ENCODE data around the gene WDR33. TPM values are rescaled to one million over a fixed set of nuclear protein-coding genes. Genes with fewer than 3 reads are reported as not detected.
A peak's percentile ranks its signal among the peaks of the same experiment; 100 is the strongest.

Gene WDR33
- polyA plus RNA-seq, 3 donors, result 50.9 to 64.1 (median 55.3) TPM

GRCh38 chr2:127681976-127682857, 128.8 kb downstream of the WDR33 start:
- DNase-seq (ENCODE audit: extremely low read depth in 1 of 11, low read depth in 9 of 11, low spot score in 4 of 11), result no peak

- no peak for DNase-seq (ENCODE audit: extremely low read depth in 1 of 11, low read depth in 9 of 11, low spot score in 4 of 11)
These were observed 129.6 kb downstream of the WDR33 start for GRCh38 chr2:127681288-127681804.

GRCh38 chr2:127680706-127681287, 130.2 kb downstream of the WDR33 start:
- DNase-seq (ENCODE audit: extremely low read depth in 1 of 11, low read depth in 9 of 11, low spot score in 4 of 11), result no peak

DNA sequence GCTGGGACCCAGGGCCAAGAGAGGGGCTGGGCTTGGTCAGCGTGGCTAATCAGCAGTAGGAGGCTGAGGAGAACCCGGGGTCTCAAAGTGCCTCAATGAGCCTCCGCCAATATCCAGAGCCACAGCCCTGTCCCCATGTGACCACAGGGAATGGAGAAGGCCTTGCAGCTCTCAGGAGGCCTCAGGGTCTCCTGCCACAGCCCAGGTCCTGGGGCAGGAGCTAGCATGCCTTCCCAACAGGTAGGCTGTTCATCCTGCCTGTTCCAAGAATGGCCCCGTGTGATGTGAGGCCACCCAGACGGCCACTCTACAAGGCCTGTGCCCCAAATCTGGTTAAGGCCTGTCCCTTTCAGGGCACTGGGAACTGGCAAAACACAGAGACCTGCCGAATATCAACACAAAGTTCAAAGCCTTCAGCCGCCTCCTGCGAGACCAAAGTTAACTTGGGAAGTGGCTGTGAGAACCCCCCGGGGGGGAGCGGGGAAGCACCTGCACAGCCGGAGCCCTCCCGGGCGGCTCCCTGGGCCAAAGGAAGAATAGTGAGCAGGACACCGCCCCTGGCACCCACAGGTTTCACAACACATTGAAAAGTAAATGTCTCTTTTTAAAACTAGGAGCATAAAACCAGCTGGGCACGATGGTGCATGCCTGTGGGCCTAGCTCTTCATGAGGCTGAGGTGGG, 131.2 kb downstream of the WDR33 start:
- DNase-seq (ENCODE audit: extremely low read depth in 1 of 11, low read depth in 9 of 11, low spot score in 4 of 11), result no peak

DNA sequence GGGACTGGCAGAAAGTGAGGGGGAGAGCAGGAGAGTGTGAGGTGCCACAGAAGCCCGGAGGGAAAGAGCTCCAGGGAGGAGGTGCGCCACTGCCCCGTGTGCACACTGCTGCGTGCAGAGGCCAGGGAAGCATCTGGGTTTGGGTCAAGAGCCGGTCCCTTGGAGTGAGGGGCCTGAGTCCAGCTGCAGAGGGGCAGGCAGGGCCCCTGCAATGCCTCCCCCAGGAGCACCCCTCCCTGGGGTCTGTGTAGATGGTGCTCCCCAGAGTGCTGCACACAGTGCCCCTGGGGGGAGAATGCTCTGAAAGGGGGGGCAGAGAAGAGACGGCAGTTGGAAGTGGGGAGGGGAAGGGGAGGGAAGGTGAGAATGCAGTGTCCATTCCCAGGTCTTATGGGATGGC, 132.0 kb downstream of the WDR33 start:
- no peak for DNase-seq (ENCODE audit: extremely low read depth in 1 of 11, low read depth in 9 of 11, low spot score in 4 of 11)

DNA sequence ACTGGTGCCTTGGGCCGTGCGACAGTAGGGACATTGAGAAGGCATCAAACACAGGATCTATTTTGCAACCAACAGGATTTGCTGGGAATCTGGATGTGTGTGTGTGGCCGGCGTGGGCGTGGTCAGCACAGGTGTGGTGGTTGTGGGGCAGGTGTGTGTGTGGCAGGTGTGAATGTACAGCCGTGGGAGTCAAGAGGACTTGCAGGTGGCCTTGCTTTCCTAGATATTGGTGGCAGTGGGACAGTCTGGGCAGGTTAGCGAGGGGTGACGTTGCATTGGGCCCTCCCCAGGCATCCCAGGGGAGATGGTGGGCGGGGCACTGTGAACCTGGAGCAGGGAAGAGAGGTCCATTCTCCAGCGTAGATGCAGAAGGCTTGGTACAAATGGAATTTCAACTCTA, 132.4 kb downstream of the WDR33 start:
- no peak for DNase-seq (ENCODE audit: extremely low read depth in 1 of 11, low read depth in 9 of 11, low spot score in 4 of 11)

GRCh38 chr2:127676906-127677305, 134.1 kb downstream of the WDR33 start:
- no peak for DNase-seq (ENCODE audit: extremely low read depth in 1 of 11, low read depth in 9 of 11, low spot score in 4 of 11)

DNA sequence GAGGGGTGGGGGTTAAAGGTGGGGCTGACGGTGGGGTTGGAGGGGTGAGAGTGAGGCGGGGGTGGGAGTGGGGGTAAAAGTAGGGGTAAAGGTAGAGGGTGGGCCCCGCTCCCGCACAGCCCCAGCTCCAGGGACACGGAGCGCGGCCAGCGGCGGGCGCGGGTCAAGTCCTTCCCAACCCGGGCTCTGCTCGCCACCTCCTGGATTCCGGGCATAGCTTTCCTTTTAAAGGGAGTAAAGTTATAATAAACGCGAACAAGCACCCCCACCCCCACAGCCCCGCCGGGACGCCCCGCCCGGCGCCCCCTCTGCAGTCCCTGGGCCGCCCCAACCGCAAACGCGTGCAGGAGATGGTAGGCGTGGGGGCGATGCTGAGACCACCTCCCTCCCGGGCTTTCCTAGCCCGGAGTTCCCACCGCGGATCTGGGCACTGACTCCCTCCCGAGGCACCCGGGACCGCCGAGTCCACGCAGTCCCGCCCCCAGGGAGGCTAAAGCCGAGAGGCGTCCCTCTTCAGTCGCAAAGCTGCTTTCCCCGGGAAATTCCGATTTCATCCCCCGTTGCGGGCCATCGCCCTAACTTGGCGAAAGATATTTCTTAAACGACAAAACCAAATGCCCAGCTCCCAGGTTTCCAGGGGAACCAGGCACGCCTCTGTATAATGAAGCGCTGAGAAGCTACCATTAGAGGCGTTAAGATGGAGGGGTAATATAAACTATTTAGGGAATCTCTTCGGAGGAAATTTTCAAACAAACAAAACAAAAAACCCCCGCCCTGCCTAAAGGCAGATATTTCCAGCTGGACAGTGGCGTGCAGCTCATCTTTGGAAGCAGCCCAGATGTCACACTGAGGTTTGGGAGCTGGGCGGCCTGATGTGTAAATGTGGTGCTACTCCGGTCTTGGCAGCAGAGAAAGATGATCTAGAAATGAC, 135.4 kb downstream of the WDR33 start, which contains the start of gene LIMS2:
Gene LIMS2 (minus strand): TSS at position 200 of the 931 bp plus-strand sequence. CDS start 506 bp downstream, outside the sequence.
- peak in 1 of 11 donors; percentile 20 for DNase-seq (ENCODE audit: extremely low read depth in 1 of 11, low read depth in 9 of 11, low spot score in 4 of 11)

GRCh38 chr2:127674241-127675209, 136.4 kb downstream of the WDR33 start:
- peak in 1 of 11 donors; percentile 18 for DNase-seq (ENCODE audit: extremely low read depth in 1 of 11, low read depth in 9 of 11, low spot score in 4 of 11)

GRCh38 chr2:127673291-127674069, 137.5 kb downstream of the WDR33 start:
- DNase-seq (ENCODE audit: extremely low read depth in 1 of 11, low read depth in 9 of 11, low spot score in 4 of 11), result no peak

DNA sequence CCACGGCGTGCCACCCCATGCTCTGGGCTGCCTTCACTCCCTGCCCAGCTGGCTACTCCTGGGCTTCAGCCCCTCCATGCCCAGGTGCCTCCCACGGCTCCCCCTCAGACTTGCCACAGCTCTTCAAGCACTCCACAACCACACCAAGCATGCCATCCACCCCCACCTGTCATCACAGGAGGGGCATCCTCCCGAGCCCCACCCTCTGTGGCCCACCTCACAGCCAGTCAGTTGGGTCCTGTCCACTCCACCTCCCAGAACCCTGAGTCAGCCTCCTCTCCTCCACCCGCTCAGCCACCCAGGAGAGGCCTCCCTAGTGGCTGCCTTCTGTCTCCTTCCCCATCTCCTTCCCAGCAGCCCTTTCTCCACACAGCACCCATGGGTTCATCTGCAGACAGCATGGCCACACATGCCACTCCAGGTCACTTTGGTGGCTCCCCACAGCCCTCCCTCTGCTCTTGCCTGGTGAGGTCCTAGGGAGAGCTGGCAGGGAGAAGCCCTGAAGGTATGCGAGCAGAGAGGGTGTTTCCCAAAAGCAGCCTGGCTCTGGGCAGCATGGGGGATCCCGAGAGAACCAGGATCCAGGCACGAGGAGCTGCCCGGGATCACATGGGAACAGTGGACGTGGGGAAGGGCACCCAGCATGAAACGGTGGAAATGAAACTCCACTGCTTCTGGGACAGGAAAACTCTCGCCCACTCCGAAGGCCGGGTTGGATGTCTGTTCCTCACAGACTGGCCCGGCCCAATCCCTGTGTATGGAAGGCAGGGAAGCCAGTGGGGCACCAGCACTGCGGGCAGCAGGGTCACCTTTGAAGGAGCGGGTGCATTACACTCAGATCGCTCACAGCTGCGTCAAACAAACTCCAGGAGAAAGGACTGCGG, 138.4 kb downstream of the WDR33 start:
- DNase-seq (ENCODE audit: extremely low read depth in 1 of 11, low read depth in 9 of 11, low spot score in 4 of 11), result no peak

DNA sequence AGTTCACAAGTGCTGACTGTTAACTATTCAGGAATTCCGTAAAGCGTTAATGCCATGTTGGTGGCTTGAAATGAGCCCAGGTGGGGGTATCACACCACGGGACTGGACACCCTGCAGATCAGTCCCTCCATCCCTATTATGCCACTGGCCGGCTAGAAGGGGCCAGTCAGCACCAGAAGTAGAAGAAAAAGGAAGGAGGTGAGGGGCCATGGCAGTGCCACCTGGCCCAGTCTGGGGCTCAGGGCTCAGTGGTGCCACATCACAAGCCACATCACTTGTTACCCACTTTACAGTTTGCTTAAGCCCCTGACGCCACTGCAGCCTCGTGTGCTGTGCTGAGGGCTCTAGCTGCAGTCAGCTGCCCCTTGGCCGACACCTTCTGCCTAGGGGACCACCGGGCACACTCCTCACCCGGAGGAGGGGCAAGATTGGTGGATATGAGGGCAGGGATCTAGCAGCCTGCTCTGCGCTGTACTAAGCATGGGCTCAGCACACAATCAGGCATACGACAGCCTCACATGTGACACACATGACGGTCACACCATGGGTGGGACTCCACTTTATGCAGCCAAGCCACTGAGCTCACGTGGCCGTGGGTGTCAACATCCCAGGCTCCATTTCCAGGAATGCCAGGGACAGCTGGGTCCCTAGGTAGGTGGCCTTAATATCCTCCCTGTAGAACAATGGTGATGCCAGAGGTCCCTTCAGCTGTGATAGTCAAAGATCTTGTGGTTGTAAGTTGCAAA, 139.2 kb downstream of the WDR33 start:
- no peak for DNase-seq (ENCODE audit: extremely low read depth in 1 of 11, low read depth in 9 of 11, low spot score in 4 of 11)

GRCh38 chr2:127670957-127671290, 140.0 kb downstream of the WDR33 start:
- no peak for DNase-seq (ENCODE audit: extremely low read depth in 1 of 11, low read depth in 9 of 11, low spot score in 4 of 11)

GRCh38 chr2:127670055-127670956, 140.7 kb downstream of the WDR33 start:
- no peak for DNase-seq (ENCODE audit: extremely low read depth in 1 of 11, low read depth in 9 of 11, low spot score in 4 of 11)

All from renal cortex interstitium (tissue), 11 donors.